NK-92 (cell line): ENCODE data around the gene YRDC.

ENCODE experiments used
- DNase-seq: peaks from one replicate; lab custom pipeline; 2025; ENCODE audit not compliant: unreplicated experiment; lab: John Stamatoyannopoulos, UW

YRDC gene

GRCh38 chr1:37822906-37823815 lies 15.2 kb upstream of the YRDC start:
- DNase-seq, result no peak

GRCh38 chr1:37821481-37821880 lies 13.5 kb upstream of the YRDC start:
- no peak for DNase-seq

GRCh38 chr1:37817481-37817880 lies 9.5 kb upstream of the YRDC start:
- no peak for DNase-seq

GRCh38 chr1:37814252-37814651 lies 6.2 kb upstream of the YRDC start:
- DNase-seq, result no peak

- DNase-seq, result no peak
These were observed 5.6 kb upstream of the YRDC start for GRCh38 chr1:37813529-37814145.

- no peak for DNase-seq
These were observed 3.1 kb upstream of the YRDC start for GRCh38 chr1:37811027-37811655.

GRCh38 chr1:37809942-37810341 lies 1.9 kb upstream of the YRDC start:
- no peak for DNase-seq

- DNase-seq, result no peak
These were observed 636 bp upstream of the YRDC start for GRCh38 chr1:37808369-37809319.

- no peak for DNase-seq
These were observed 821 bp downstream of the YRDC start for GRCh38 chr1:37807220-37807554.

GRCh38 chr1:37802439-37802838 lies 5.6 kb downstream of the YRDC start:
- DNase-seq, result no peak

- DNase-seq, result no peak
These were observed 10.2 kb downstream of the YRDC start for GRCh38 chr1:37797750-37798345.

GRCh38 chr1:37795340-37796125 lies 12.5 kb downstream of the YRDC start:
- no peak for DNase-seq

- no peak for DNase-seq
These were observed 13.4 kb downstream of the YRDC start for GRCh38 chr1:37794372-37795339.

- DNase-seq, result no peak
These were observed 14.1 kb downstream of the YRDC start, which contains the start of gene MANEAL for GRCh38 chr1:37793773-37794371. Gene MANEAL, plus strand, starts transcription at chr1:37793847. Its CDS starts 336 bp downstream, at chr1:37794183.

- DNase-seq, result no peak
These were observed 14.9 kb downstream of the YRDC start for GRCh38 chr1:37792943-37793686.

GRCh38 chr1:37782491-37782890 lies 25.5 kb downstream of the YRDC start:
- DNase-seq, result no peak

GRCh38 chr1:37778654-37779053 lies 29.4 kb downstream of the YRDC start:
- no peak for DNase-seq
